ENCODE data around the gene JAZF1.

DNA sequence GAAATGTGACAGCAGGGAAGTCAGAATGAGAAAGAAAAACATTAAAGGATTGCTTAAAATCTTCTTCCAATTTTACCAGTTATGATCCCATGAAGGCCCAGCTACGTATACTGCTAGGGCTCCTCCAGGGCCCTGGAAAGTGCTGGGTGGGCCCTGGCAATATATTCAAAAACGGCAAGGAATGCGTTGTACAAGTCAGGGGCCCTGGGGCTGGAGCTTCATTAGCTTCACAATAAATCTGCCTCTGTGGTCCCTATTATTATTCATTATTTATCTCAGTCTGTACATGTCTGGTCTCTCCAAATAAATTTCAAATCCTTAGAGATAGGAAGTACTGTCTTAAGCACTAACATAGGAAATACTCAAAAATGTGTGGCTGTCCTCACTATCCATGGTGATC is 7.6 kb downstream of the JAZF1 start:
- TF ChIP-seq, protein P1, sequence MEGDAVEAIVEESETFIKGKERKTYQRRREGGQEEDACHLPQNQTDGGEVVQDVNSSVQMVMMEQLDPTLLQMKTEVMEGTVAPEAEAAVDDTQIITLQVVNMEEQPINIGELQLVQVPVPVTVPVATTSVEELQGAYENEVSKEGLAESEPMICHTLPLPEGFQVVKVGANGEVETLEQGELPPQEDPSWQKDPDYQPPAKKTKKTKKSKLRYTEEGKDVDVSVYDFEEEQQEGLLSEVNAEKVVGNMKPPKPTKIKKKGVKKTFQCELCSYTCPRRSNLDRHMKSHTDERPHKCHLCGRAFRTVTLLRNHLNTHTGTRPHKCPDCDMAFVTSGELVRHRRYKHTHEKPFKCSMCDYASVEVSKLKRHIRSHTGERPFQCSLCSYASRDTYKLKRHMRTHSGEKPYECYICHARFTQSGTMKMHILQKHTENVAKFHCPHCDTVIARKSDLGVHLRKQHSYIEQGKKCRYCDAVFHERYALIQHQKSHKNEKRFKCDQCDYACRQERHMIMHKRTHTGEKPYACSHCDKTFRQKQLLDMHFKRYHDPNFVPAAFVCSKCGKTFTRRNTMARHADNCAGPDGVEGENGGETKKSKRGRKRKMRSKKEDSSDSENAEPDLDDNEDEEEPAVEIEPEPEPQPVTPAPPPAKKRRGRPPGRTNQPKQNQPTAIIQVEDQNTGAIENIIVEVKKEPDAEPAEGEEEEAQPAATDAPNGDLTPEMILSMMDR (IDR thresholded peaks at IDR 0.05), result no peak
- no peak for TF ChIP-seq POLR2A (IDR thresholded peaks at IDR 0.05)
